HS-27A (cell line): ENCODE results near the gene NUDT7.

Source experiments
- DNase-seq: peaks from one replicate; pipeline ENCODE4 v3.0.0-alpha.2; 2012; ENCODE audit warnings: low read depth, missing footprints

NUDT7 gene

DNA sequence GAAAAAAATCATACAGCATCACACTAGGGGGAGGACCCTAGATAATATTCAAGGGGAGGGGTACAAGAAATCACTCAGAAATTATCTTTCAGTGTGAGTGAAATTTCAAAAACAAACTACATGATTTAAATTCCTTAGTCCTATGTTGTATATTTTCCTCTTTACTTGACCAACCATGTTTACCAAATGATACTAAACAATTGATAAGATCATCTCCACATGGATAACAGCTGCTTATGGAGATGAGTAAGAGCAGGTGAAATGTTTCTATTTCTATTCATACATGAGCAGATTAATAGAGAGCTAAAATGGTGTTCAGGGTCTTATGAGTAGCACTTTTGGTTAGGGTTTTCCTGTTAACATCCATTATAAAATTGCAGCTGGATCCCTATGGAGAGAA lies 58.8 kb downstream of the NUDT7 start:
- no peak for DNase-seq

DNA sequence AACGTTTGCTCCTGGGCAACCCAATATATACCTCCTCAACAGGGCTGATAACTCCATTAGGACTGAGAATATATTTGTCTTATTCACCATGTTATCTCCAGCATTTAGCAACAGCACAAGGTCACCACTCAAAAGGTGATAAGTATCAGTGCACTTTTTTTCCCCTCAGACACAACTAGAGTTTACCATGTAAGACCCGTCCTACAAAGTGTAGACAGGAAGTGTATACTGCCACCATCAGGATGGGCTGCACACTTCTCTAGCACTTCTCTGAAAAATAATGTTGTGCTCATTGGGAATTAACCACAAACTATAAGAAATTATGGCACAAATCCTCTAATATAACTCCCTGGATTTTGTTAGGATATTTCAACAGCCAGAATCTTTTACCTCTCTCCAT lies 60.4 kb downstream of the NUDT7 start:
- DNase-seq, result no peak

DNA sequence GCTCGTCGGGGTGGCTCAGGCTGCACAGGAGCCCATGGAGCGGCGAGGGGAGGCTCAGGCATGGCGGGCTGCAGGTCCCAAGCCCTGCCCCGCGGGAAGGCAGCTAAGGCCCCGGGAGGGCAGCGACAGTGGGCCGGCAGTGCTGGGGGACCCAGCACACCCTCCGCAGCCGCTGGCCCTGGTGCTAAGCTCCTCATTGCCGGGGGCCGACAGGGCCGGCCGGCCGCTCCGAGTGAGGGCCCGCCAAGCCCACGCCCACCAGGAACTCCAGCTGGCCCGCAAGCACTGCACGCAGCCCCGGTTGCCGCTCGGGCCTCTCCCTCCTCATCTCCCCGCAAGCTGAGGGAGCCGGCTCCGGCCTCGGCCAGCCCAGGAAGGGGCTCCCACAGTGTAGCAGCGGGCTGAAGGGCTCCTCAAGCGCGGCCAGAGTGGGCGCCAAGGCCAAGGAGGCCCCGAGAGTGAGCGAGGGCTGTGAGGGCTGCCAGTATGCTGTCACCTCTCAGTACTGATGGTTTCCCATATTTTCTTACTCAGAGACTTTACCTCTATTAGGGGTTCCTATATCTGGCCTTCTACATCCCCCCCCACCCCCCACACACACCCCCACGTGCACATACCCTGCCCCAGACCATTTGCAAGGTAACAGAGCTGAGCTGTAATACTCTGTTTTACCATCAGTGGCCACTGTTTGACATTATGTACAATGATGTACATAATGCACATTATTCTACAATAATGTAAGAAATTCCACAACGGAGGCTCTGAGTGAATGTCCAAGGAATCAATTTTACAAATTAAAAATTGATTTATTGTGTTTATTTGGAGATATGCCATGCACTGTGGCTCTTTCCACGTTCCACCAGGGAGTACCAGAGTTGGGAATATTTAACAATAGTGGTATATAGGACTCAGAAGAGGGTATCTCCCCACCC lies 62.4 kb downstream of the NUDT7 start:
- DNase-seq, result no peak

DNA sequence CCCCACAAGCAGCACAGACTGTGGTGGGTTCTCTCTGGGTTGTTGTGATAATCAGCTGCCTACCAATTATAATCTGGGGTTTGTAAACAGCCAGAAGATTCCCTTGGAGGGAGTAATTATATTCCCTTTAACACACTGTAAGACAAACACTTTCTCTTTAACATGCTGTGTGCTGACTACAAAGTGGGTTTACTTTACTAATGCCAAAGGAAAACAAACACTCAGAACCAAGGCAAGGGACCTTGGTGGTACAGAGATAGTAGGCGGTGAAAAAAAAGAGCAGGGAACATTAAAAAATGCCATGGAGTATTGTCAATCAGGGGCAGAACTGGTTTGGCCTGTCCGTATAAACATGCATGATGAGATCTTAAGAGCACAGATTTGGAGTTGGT lies 63.1 kb downstream of the NUDT7 start:
- no peak for DNase-seq

DNA sequence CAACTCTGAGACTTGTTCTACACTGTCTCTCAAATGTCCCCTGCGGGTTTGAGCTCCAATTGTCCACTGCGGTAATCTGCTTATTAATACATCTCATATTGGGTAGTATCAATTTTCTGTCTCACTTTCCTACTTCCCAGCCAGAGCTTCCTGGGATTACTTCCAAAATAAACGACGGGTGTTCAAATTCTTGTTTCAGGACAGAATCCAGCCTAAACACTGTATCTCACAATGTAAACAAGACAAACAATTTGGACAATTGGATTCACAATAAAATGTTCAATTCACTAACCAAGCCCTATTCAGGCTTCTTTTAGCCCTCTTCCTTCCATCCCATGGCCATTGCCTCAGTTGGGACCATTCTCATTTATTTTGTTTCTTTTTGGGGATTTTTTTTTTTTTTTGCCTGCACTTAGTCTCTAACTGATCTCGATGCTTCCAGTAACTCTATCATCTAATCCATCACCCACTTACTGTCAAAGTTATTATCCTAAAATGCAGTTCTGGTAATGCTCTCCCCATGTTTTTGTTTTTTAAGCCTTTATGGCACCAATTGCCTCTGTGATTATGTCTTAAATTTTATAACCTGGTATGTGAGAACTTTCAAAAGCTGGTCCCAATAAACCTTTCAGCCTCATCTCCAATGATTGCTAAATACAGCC lies 64.0 kb downstream of the NUDT7 start:
- DNase-seq, result no peak

DNA sequence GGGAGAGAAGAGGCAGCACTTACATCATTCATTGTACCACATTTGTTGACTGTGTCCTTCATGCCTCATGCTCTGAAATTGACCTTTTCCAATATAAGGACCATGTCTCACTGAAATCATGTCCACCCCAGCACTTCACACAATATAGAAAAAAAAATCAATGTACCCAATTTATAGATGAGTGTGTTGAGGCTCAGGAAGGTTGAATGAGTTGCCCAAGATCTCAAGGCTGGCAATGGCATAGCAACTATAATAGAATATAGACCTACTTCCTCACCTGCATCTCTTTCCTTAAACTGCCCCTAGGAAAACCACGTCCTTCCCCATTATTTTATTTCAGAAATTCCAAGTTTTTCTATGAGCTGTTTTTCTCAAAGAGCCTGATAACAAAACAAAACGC lies 65.1 kb downstream of the NUDT7 start:
- DNase-seq, result no peak

DNA sequence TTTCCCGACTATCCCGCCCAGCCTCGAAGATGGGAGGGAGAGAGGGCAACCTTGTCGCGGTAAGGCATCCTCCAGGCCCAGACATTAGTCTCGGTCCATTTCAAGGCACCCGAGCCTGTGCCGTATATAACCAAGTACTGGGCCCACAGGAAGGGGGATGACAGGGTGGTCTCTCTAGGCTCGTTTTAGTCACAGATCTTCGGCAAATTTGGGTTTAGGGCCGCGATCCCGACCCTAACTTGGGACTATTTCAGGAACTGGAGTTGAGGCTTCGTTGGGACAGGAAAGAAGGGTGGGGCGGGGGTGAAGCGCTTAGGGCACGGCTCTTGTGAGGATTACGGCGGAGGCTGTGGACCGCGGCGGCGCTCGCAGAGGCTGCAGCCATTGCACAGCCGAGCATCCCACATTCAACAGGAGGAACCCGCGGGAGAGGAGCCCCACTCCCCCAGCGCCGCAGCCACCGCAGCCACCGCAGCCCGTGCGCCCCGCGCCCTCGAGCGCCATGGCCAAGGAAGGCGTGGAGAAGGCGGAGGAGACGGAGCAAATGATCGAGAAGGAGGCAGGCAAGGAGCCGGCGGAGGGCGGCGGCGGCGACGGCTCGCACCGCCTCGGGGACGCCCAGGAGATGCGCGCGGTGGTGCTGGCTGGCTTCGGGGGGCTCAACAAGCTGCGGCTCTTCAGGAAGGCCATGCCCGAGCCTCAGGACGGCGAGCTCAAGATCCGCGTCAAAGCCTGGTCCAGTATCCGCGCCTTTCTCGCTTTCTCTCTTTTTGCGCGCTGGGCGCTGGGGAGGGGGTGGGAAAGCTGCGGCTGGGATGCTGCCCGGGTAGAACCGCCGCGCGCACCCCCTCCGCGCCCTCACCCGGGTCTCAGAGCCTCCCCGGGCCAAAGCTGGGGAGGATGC lies 66.1 kb downstream of the NUDT7 start, which contains the start of gene VAT1L:
Gene VAT1L (plus strand): TSS at position 384 of the 904 bp plus-strand sequence. CDS start 119 bp downstream, at position 503.
- no peak for DNase-seq

DNA sequence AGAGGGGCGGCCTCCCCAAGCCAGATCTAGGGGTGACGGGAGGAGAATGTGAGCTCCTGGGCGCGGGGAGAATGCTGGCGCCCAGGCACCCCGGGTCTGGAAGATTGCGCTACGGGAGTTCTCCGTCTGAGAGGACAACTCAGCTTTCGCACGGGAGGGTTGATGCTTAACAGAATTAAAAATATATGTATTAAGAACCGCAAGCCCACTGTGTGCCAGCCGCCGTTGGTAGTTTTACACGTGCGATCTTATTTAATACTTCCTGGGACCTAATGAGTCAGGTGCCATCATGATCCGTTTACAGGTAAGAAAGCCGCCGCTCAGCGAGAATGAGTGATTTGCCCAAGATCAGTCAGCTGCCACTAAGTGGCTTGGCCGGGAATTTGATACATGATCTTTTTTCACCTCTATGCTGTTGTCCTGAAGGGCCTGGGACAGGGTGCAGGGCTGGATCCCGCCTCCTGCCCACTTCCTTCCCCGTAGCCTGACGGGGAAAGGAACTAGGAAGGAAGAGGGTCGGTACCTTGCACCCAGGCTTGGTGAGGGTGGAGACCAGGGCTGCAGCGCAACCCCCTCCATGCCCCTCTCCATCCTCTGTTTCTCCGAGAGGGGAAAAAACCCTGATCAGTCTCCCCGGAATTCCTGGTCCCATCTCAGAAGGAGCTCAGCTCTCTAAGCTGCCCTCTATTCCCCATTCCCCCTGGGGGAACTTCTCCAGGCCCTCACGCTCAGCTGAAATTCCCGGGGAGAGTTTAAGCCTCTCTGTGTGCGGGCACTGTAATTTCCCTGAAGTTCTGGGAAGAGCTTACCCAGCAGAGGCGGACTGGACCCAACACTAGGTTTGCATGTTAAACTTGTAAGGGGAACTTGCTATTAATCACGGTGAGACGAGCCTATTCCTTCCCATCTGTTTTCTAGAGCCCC lies 67.0 kb downstream of the NUDT7 start:
- DNase-seq, result no peak

DNA sequence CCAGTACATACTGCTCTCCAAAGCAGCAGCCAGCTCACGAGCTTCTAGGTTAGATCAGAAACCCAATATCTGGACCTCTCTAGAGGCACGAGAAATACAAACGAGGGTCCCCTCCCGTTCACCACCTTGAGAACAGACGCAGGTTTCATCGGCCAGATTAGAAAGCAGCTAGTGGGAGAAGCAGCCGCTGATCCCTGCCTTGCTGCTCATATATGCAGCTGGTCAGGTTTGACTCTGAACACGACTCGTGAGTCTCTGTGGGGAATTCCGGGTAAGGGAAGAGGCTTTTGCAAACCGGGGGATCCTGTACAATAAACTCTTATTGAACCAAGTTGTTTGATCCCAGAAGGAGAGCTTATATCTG lies 67.7 kb downstream of the NUDT7 start:
- DNase-seq, result no peak

DNA sequence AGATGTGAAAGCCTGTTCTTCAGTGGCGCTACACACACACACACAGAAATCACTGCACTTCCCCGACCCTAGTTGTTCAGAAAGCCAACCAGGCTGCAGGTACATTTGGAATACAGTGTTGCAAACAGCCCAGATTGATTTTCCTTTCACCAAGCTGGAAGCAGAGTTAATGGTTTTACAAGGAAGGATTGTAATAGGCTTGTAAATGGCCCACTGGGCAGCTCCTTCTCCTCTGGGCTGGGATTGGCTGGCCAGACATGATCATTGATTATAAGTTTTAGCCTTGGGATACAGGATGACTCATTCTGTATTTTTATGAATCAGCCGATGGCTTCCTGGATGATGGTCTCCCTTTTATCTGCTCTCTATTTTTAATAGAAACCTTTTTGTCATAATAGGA lies 68.6 kb downstream of the NUDT7 start:
- no peak for DNase-seq
